HK-2 (cell line): ENCODE results near the gene EXTL1.

ENCODE experiments used
- DNase-seq: peaks from one replicate; pipeline ENCODE4 v3.0.0-alpha.2; 2018; ENCODE audit not compliant: unreplicated experiment

The EXTL1 gene

GRCh38 chr1:26070296-26070962 lies 48.9 kb downstream of the EXTL1 start:
- no peak for DNase-seq

GRCh38 chr1:26070963-26071342 lies 49.4 kb downstream of the EXTL1 start:
- DNase-seq = no peak

DNA sequence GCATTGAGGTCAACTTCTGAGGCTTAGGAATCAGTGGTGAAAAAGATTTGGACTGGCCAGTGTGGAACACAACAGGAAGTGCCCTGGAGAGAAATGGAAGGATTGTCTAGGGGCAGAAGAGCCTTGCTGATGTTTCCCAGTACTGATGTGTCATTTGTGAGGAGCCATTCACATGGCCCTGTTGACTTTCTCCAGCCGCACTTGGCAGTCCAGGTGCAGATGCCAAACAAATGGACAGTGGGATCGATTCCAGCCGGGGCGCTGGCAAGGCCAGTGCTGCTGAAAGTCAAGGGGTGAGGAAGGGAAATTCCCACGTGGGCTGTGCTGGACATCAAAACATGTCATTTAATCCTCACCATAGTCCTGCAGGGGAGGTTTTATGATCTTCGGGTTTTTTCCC lies 50.7 kb downstream of the EXTL1 start:
- DNase-seq = no peak

GRCh38 chr1:26075421-26076144 lies 54.0 kb downstream of the EXTL1 start:
- no peak for DNase-seq

- DNase-seq = no peak
These were observed 55.9 kb downstream of the EXTL1 start for GRCh38 chr1:26077524-26077923.

- DNase-seq = no peak
These were observed 57.0 kb downstream of the EXTL1 start for GRCh38 chr1:26078286-26079177.

GRCh38 chr1:26079178-26079563 lies 57.6 kb downstream of the EXTL1 start:
- DNase-seq = no peak

DNA sequence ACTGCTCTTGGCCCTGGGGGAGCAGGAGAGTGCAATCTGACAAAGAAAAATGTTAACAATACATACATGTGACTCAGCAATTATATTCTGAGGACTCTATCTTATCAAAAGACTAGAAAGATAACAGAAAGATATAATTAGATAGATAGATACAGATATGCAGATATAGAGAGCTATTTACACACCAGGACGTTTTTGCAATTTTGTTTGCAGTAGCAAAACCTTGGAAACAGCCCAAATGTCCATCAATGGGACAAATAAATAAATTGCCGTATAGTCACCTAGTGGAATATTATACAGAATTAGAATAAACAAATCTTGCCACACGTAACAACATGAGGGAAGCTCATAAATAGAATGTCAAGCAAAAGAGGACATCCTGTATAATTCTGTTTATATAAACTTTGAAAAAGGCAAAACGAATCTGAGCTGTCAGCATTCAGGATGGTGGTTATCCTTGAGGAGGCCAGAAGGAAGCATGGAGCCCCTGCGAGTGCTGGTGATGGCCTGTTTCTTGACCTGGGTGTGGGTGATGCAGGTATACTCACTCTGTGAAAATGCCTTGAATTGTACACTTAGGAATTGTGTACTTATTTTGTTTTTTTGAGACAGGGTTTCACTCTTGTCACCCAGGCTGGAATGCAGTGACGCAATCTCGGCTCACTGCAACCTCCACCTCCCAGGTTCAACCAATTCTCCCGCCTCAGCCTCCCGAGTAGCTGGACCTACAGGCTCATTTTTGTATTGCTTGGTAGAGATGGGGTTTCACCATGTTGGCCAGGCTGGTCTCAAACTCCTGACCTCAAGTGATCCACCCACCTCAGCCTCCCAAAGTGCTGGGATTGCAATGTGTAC lies 58.6 kb downstream of the EXTL1 start:
- no peak for DNase-seq

DNA sequence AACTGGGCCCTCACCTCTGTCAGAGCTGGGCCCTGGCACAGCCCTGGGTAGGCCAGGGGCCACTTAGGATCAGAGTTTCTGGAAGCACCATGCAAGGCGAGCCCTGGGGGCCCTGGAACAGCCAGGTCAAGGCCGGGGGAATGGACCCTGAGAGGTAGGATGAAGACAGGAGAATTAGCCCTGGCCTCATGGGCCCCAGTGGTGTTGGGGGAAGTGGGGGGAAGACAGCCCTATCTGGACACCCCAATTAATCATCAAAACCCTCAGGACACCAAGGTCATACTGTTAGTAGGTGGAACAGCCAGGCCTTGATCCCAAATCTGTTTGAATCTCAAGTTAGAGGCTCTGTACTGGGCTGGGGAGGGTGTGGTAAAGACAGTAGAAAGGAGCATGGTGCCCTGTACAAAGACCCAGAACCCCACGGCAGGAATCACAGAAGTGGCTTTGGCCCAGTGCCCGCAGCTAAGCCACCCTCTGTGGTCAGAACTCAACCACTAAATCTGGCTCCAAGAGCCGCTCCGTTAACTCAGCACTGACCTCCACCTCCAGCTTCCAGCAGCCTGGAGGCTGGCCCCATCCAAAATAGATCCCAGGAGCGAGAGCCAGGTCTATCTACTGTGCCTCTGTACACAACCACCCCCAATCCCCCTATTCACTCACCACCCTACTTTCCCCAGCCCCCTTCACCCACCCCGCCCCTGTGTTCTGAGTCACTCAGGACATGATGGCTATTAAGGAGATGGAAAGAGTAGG lies 59.9 kb downstream of the EXTL1 start:
- DNase-seq = no peak

- DNase-seq = no peak
These were observed 60.4 kb downstream of the EXTL1 start for GRCh38 chr1:26082020-26082350.

DNA sequence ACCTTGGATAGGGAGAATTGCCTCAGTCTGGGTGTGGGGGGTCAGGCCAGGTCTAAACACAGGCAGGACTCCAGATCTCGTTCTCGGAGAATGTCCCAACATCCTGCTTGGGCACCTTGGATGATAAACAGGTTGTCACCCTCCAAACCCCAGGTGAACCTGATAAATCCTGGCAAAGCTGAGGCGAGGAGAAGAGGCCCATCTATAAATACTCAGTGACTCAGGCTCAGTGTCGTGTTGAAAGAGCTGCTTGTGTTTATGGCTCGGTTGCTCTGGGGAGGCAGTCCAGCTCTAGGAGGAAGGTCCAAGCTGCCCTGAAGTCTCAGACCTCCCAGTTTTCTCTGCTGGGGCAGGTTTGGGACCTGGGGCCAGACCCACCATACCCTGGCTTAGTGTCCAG lies 61.6 kb downstream of the EXTL1 start:
- DNase-seq = no peak

- no peak for DNase-seq
These were observed 62.6 kb downstream of the EXTL1 start for GRCh38 chr1:26084091-26084561.

DNA sequence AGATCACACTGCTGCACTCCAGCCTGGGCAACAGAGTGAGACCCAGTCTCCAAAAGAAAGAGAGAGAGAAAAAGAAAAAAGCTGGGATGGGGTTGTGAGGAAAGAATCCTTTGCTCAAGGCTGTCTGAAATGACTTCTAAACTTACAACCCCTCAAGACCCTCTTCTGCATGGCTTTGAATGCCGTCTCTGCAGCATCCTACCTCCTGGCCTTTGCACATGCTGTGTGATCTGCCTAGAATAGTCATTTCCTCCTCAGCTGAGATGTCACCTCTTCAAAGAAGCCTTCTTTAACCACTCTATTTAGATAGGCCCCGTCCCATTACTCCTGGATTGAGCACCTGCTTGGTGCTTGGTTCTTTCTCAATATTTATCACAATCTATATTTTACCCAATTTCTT lies 63.3 kb downstream of the EXTL1 start:
- no peak for DNase-seq
